ENCODE measurements around the gene SLIT3.

The SLIT3 gene

GRCh38 chr5:168674893-168675482 is 626.0 kb downstream of the SLIT3 start:
- no peak overlapping the region for H3K4me2 ChIP-seq (ENCODE audit: low read length)

DNA sequence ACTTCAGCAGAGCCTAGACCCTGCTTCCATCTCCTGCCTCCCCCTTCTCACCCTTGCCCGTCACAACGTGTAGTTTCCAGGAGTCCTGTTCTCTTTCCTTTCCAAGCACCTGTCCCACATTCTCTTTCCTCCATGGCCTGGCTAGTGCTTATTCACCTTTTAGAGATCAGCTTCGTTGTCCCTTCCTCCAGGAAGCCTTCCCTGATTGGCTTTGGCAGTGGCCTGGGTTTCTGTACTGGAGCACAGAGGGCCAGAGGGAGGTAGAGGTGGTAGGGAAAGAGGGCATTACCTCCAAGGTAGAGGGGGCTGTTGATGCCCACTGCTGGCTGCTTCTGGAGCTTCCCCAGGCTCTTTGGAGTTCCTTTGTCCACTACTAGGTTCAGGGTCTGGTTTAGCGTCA is 628.1 kb downstream of the SLIT3 start:
- Histone ChIP-seq H3F3A (ENCODE audit: control insufficient read depth, insufficient read depth) (no peaks in the 10 kb centered on the region), H3K9me2 (replicated peaks; ENCODE audit: control insufficient read depth, low read length) (no peaks in the 10 kb centered on the region), H3K9me3 (ENCODE audit: control insufficient read depth, insufficient read depth, low read length) (no peaks in the 10 kb centered on the region), H3K4me3 (ENCODE audit: low read length) (no peak overlapping the region), H3K4me2 (ENCODE audit: low read length) (no peak overlapping the region), H3K79me2 (ENCODE audit: control insufficient read depth, low read length) (no peaks in the 10 kb centered on the region), H3K36me3 (ENCODE audit: control insufficient read depth, low read length) (no peaks in the 10 kb centered on the region), H3K27me3 (ENCODE audit: control insufficient read depth, low read length) (peaks cover 8% of the 10 kb centered on the region), H3K4me1 (ENCODE audit: control insufficient read depth, low read length) (no peaks in the 10 kb centered on the region), H4K20me1 (ENCODE audit: control insufficient read depth, insufficient read depth, low read depth, low read length) (no peaks in the 10 kb centered on the region), H3K27ac (ENCODE audit: low read depth, low read length) (no peak overlapping the region)
- no peak for TF ChIP-seq CTCF (IDR thresholded peaks at IDR 0.05; ENCODE audit: low read depth, low read length, poor library complexity, severe bottlenecking)
- no peak for TF ChIP-seq EZH2phosphoT487 (IDR thresholded peaks at IDR 0.05; ENCODE audit: borderline replicate concordance, low read length)

More at GRCh38 chr5:168674893-168675482, 626.0 kb downstream of the SLIT3 start:
- Histone ChIP-seq H3K27ac (ENCODE audit: low read depth, low read length) (no peak overlapping the region), H3K4me3 (ENCODE audit: low read length) (no peak overlapping the region), H3K9me2 (replicated peaks; ENCODE audit: control insufficient read depth, low read length) (no peaks in the 10 kb centered on the region), H4K20me1 (ENCODE audit: control insufficient read depth, insufficient read depth, low read depth, low read length) (no peaks in the 10 kb centered on the region), H3F3A (ENCODE audit: control insufficient read depth, insufficient read depth) (no peaks in the 10 kb centered on the region), H3K79me2 (ENCODE audit: control insufficient read depth, low read length) (no peaks in the 10 kb centered on the region), H3K36me3 (ENCODE audit: control insufficient read depth, low read length) (no peaks in the 10 kb centered on the region), H3K9me3 (ENCODE audit: control insufficient read depth, insufficient read depth, low read length) (no peaks in the 10 kb centered on the region), H3K4me1 (ENCODE audit: control insufficient read depth, low read length) (no peaks in the 10 kb centered on the region), H3K27me3 (ENCODE audit: control insufficient read depth, low read length) (peaks cover 8% of the 10 kb centered on the region)
- no peak for TF ChIP-seq CTCF (IDR thresholded peaks at IDR 0.05; ENCODE audit: low read depth, low read length, poor library complexity, severe bottlenecking)
- TF ChIP-seq EZH2phosphoT487 (IDR thresholded peaks at IDR 0.05; ENCODE audit: borderline replicate concordance, low read length) = no peak

DNA sequence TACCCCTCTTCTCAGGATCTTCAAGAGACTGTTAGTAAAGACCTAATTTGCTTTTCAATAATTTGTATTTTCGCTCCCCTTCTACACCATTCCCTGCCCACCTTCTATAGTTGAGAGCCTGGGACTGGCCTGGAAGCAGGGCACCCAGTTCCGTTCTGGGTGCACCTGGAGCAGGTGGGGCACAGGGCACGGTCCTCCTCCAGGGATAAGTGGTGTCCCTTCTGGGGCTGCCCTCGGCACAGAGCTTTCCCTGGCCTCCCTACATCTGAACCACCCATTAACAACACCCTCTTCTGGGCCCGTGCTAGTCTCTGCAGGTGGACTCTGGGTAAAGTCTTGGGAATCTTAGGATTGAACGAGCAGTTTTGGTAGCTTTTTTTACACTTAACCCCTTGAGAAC is 628.9 kb downstream of the SLIT3 start:
- no peaks in the 10 kb centered on the region for H3K9me3 ChIP-seq (ENCODE audit: control insufficient read depth, insufficient read depth, low read length)
- TF ChIP-seq CTCF (IDR thresholded peaks at IDR 0.05; ENCODE audit: low read depth, low read length, poor library complexity, severe bottlenecking) (no peak), EZH2phosphoT487 (IDR thresholded peaks at IDR 0.05; ENCODE audit: borderline replicate concordance, low read length) (no peak)
- H3K9me2 ChIP-seq (replicated peaks; ENCODE audit: control insufficient read depth, low read length) = no peaks in the 10 kb centered on the region
- no peaks in the 10 kb centered on the region for H3K4me1 ChIP-seq (ENCODE audit: control insufficient read depth, low read length)
- no peaks in the 10 kb centered on the region for H3F3A ChIP-seq (ENCODE audit: control insufficient read depth, insufficient read depth)
- H3K4me3 ChIP-seq (ENCODE audit: low read length) = no peak overlapping the region
- no peaks in the 10 kb centered on the region for H3K36me3 ChIP-seq (ENCODE audit: control insufficient read depth, low read length)
- H3K27ac ChIP-seq (ENCODE audit: low read depth, low read length) = no peak overlapping the region
- H3K79me2 ChIP-seq (ENCODE audit: control insufficient read depth, low read length) = no peaks in the 10 kb centered on the region
- H3K4me2 ChIP-seq (ENCODE audit: low read length) = no peak overlapping the region
- H4K20me1 ChIP-seq (ENCODE audit: control insufficient read depth, insufficient read depth, low read depth, low read length) = no peaks in the 10 kb centered on the region
- H3K27me3 ChIP-seq (ENCODE audit: control insufficient read depth, low read length) = peaks cover 8% of the 10 kb centered on the region

Measured in DOHH2 (cell line).